Measurements from ENCODE around the gene BACH2.

BACH2 gene

DNA sequence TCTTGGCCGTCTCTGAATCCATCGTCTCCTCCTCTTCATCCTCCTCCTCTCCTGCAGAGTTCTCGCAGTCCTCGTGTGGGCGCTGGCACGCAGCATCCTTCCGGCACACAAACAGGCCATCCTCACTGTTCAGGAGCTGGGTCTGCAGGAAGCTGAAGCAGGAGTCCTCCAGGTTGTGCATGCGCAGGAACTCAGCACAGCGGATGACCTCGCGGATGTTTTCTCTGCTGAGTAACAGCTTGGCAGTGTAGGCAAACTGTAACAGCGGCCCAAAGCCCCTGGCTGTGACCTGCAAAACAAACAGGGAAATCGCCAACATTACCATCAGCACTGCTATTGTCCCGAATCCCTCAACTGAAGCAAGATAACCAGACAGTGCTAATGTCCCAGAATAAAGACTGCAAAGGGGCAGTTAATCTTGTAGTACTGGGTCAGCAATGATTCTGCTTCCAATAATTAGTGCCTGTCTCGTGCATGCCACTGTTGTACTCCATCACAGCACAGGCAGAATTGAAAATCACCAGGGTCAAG, 345.0 kb downstream of the BACH2 start:
- DNase-seq (ENCODE audit: low read depth in 1 of 2, low spot score in 1 of 2) = no peak

- DNase-seq (ENCODE audit: low read depth in 1 of 2, low spot score in 1 of 2) = no peak
These were observed 345.7 kb downstream of the BACH2 start for GRCh38 chr6:89950879-89951391.

GRCh38 chr6:89950446-89950845, 346.2 kb downstream of the BACH2 start:
- DNase-seq (ENCODE audit: low read depth in 1 of 2, low spot score in 1 of 2) = no peak

GRCh38 chr6:89948876-89949275, 347.8 kb downstream of the BACH2 start:
- DNase-seq (ENCODE audit: low read depth in 1 of 2, low spot score in 1 of 2) = no peak

- no peak for DNase-seq (ENCODE audit: low read depth in 1 of 2, low spot score in 1 of 2)
These were observed 351.7 kb downstream of the BACH2 start for GRCh38 chr6:89944826-89945407.

DNA sequence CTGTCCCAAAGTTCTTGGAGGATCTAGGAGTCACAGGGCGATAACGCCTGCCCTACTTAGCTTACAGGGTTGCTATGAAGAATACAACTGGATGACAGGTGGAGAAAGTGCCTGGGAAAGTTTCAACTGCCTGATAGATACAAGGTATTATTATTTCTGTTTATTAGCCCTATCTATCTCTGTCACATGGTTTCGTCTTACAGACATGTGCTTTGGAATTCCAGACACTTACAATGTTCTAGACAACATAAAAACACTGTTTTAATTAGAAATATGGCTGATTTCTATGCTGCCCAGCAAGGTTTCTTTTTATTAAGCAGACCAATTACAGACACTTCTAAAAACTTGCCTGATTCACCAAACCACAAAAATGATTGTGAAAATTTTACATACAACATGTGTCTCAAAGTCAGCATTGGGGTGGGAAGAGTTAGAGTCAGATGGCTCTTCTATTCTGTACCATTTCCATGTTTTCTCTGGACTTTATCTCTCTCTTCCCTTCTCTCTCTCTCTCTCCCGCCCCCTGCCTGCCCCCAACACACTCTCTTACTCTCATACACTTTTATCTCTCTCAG, 352.4 kb downstream of the BACH2 start:
- DNase-seq (ENCODE audit: low read depth in 1 of 2, low spot score in 1 of 2) = no peak

- DNase-seq (ENCODE audit: low read depth in 1 of 2, low spot score in 1 of 2) = no peak
These were observed 354.0 kb downstream of the BACH2 start for GRCh38 chr6:89942601-89943000.

GRCh38 chr6:89941763-89942497, 354.7 kb downstream of the BACH2 start:
- no peak for DNase-seq (ENCODE audit: low read depth in 1 of 2, low spot score in 1 of 2)

- DNase-seq (ENCODE audit: low read depth in 1 of 2, low spot score in 1 of 2) = no peak
These were observed 355.4 kb downstream of the BACH2 start for GRCh38 chr6:89941031-89941762.

- peak; percentile 27 for DNase-seq (ENCODE audit: low read depth in 1 of 2, low spot score in 1 of 2)
These were observed 356.2 kb downstream of the BACH2 start for GRCh38 chr6:89940225-89941027.

DNA sequence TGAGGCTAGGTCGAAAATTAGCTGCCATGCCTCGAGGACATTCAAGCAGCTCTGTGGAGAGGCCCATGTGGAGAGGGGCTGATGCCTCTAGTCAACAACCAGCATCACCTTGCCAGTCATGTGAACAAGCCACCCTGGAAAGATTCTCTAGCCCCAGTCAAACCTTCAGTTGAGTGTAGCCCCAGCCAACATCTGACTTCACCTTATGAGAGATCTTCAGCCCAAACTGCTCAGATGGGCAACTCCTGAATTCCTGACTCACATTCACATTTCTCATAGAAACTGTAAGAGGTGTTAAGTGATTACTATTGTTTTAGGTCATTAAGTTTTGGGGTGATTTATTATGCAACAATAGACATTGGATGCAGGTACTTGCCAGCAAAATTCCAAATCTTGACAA, 357.5 kb downstream of the BACH2 start:
- DNase-seq (ENCODE audit: low read depth in 1 of 2, low spot score in 1 of 2) = no peak

- no peak for DNase-seq (ENCODE audit: low read depth in 1 of 2, low spot score in 1 of 2)
These were observed 358.6 kb downstream of the BACH2 start for GRCh38 chr6:89938014-89938413.

GRCh38 chr6:89936177-89936576, 360.5 kb downstream of the BACH2 start:
- DNase-seq (ENCODE audit: low read depth in 1 of 2, low spot score in 1 of 2) = no peak

GRCh38 chr6:89934685-89935366, 361.8 kb downstream of the BACH2 start:
- DNase-seq (ENCODE audit: low read depth in 1 of 2, low spot score in 1 of 2) = no peak

DNA sequence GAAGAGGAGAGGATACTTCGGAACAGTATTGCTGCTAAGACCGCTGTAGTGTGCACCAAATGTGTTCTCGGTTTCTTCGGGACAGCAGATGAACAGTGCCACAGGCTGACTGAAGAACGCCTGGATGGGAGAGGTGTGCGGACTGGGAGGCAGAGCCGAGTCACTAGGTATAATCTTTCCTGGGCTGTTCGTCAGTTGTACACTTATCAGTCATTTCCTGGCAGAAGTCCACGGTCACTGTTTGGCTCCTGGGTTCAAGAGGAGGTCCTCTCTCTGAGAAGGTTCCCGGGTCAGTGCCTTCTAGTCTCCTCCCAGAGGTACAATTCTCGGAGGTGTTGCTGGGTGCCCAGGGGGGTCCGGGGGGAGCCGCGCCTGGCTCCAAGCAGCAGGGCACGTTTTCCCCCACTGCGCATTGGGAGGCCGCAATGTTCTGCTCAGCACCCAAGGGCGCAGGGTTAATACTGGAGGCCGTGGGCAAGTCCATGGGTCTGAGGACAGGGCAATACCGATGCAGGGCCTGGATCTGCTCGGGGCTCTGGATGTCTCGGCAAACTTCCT, 364.3 kb downstream of the BACH2 start:
- DNase-seq (ENCODE audit: low read depth in 1 of 2, low spot score in 1 of 2) = no peak

- no peak for DNase-seq (ENCODE audit: low read depth in 1 of 2, low spot score in 1 of 2)
These were observed 365.9 kb downstream of the BACH2 start for GRCh38 chr6:89930789-89931188.

DNA sequence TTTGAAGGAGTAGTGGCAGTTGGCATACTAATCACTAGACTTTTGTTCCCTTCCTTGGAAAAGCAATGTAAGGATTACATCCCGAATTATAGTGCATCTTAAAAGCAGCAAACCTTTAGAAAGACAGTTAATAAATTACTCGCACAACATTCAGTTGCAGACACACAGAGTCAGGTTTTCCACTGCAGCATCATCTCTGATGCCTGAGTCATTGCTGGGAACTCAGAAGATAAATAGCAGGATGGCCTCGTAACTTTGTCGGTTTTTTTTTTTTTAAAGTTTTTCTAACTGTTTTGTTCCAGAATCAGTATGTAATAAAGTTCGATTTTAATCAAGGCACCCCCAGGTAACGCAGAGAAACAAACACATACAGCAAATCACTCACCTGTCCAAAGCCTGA, 368.0 kb downstream of the BACH2 start:
- DNase-seq (ENCODE audit: low read depth in 1 of 2, low spot score in 1 of 2) = no peak

- no peak for DNase-seq (ENCODE audit: low read depth in 1 of 2, low spot score in 1 of 2)
These were observed 368.7 kb downstream of the BACH2 start for GRCh38 chr6:89927791-89928550.

GRCh38 chr6:89927264-89927663, 369.4 kb downstream of the BACH2 start:
- no peak for DNase-seq (ENCODE audit: low read depth in 1 of 2, low spot score in 1 of 2)

All from stimulated activated CD4-positive, alpha-beta T cell treated with anti-CD3 and anti-CD28 coated beads, Interleukin-15, amount 100 ng/mL, for 1 hour (primary cell).